GM12873 (cell line): ENCODE measurements around the gene USP24.

Source experiments
- TF ChIP-seq, protein P1 (sequence below): IDR thresholded peaks from 2 replicates; pipeline ENCODE4 v1.5.1; 2012; ENCODE audit warnings: low read depth, mild to moderate bottlenecking, moderate library complexity, low read length, control low read depth; ENCODE audit not compliant: insufficient read depth; ENCODE audit errors: missing control alignments

USP24 gene

DNA sequence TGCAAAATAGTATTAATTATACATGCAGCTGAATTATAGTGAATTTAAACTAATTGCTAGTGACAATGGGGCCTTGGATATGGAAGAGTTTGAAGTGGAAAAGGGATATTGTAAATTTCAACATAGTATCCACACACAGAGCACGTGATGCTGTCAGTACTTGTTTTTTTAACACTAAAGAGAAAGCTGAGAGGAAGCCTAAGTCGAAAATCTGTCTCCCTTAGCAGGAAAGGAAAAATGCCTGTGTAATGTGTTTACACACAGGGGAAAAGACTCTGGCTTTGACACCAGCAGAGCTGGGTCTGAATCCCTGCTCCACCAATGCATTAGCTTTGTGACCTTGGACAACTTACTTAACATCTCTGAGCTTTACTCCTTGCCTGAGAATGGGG lies 133.3 kb downstream of the USP24 start:
- TF ChIP-seq, protein P1, sequence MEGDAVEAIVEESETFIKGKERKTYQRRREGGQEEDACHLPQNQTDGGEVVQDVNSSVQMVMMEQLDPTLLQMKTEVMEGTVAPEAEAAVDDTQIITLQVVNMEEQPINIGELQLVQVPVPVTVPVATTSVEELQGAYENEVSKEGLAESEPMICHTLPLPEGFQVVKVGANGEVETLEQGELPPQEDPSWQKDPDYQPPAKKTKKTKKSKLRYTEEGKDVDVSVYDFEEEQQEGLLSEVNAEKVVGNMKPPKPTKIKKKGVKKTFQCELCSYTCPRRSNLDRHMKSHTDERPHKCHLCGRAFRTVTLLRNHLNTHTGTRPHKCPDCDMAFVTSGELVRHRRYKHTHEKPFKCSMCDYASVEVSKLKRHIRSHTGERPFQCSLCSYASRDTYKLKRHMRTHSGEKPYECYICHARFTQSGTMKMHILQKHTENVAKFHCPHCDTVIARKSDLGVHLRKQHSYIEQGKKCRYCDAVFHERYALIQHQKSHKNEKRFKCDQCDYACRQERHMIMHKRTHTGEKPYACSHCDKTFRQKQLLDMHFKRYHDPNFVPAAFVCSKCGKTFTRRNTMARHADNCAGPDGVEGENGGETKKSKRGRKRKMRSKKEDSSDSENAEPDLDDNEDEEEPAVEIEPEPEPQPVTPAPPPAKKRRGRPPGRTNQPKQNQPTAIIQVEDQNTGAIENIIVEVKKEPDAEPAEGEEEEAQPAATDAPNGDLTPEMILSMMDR, result no peak

DNA sequence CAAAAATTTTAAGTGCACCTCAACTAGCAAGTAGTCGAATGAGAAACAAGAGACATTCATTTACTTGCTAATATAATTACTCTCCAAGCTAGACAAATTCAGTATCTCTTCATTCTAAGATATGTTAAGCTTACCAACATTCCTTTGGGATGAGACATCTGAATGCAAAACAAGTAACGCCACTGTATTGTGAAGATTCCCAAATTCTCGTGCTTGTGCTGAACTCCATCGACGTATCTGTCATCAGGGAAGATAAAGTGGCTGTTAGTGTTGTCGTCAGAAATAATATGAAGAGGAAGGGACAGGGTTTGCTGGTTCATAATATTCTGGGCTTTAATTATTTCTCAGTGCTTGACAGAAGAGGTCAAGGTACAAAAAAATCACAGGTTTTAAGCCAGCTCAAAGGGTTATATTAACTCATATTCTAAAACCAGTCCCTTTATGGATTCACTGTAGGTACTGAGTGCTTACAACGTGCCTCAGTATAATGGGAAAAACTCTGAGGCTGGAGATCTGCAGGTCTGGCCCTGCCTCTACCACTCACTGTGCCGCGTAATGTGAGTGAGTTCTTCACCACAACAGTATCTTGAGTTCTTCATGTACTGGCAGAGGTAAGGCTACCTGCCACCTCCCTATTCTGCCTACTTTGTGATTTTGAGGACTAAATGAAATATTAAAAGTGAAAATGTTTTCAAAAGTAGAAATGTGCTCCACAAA lies 133.8 kb downstream of the USP24 start:
- TF ChIP-seq, protein P1, result no peak

DNA sequence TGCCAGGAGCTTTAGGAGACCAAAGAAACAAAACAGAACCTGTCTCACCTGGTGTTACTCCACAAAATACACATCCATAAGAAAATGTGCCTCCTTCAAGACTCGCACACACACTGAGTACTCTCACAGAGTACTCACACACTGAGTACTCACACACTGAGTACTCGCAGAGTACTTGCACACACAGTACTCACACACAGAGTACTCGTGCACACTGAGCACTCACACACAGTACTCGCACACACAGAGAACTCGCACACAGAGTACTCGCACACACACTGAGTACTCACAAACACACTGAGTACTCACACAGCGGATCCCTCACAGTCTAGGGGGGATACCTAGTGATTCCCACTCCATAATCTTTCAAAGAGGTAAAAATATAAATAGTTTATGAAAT lies 135.5 kb downstream of the USP24 start:
- TF ChIP-seq, protein P1, result no peak

DNA sequence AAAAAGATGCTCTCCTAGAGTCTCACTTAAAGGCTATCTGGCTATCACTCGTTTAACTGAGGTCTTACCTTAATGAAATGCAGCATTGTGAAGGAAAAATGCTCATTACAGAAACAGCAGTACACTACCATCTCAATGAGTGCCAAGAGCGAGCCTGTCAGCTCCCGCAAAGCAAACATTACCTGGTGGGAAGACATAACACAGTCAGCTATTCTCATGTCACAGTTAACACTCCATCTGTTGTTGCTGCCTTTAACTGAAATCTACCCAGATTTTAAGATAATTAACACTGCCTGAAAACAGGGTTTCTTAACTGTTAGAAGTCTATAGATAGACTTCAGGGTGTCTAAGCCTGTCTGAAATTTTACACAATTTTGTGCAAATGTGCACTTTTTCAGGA lies 136.7 kb downstream of the USP24 start:
- TF ChIP-seq, protein P1, result no peak

DNA sequence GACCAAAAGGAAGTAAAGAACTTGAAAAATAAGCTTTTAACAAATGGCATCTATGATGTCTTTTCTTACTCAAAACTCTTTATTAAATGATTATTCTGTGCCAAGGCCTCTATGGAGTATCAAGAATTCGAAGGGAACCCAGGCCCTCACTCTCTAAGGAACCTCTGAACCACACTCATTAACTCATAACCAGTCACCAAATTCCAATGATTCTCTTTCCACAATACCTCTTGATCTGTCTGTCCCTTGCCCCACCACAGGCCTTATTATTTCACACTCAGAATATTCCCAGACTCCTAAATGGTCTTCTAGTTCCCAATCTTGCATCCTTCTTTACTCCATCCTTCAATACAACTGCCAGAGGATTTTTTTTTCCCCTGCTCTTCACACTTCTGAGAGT lies 138.8 kb downstream of the USP24 start:
- TF ChIP-seq, protein P1, result no peak

DNA sequence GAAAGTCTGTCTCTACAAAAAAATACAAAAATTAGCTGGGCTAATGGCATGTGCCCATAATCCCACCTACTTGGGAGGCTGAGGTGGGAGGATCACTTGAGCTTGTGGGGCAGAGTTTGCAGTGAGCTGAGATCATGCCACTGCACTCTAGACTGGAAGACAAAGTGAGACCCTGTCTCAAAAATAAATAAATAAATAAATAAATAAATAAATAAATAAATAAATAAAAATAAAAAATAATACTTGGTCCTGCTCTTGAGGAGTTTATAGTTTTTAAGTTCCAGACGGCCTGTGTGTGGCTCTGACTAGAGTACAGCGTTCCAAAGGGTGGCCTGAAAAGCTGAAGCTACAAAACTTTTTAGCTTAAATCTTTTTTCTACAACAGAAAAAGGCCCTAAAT lies 140.7 kb downstream of the USP24 start:
- TF ChIP-seq, protein P1, result no peak

DNA sequence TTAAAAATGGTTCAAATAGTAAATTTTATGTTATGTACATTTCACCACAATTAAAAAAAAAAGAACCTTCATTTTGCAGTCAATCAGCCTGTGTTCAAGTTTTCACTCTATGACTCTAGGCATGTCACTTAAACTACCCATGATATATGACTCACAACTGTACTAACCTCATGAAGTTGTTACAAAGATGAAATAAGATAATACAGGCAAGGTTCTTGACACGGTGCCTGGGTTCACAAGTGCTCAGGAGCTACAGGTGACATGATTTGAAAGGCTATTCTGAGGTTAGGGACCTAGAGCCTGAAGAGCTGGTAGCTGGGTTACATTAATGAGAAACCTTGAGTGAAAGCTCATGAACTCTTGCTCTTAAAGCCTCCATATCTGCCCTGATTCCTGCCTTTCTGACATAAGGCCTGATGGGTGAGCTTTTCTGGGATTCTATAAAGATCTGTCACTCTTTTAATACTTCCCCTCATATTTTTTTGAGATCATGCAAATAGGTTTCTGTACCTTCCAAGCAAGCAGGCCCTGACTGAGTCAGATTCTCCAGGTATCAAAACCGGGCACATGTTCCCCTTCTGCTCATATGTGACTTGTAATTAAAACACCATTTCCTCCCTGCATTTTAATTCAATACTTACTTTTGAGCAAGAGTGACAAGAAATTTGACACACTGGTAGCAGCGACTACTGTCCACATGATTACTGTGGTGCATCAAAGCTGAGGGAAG lies 141.8 kb downstream of the USP24 start:
- TF ChIP-seq, protein P1, result no peak
